Stimulated activated CD4-positive, alpha-beta T cell treated with anti-CD3 and anti-CD28 coated beads, Interleukin-4, amount 100 ng/mL, for 4 hours (primary cell): Measurements from ENCODE around the gene CDH4.
"Not testable (repeated sequence)": the region's sequence is repeated elsewhere in the genome, so short reads cannot be mapped to it uniquely, and the experiment has no call there.

Source experiments
- DNase-seq, 2 experiments: peaks; one replicate each; pipeline ENCODE4 v3.0.0-alpha.2; 2020

Gene CDH4

DNA sequence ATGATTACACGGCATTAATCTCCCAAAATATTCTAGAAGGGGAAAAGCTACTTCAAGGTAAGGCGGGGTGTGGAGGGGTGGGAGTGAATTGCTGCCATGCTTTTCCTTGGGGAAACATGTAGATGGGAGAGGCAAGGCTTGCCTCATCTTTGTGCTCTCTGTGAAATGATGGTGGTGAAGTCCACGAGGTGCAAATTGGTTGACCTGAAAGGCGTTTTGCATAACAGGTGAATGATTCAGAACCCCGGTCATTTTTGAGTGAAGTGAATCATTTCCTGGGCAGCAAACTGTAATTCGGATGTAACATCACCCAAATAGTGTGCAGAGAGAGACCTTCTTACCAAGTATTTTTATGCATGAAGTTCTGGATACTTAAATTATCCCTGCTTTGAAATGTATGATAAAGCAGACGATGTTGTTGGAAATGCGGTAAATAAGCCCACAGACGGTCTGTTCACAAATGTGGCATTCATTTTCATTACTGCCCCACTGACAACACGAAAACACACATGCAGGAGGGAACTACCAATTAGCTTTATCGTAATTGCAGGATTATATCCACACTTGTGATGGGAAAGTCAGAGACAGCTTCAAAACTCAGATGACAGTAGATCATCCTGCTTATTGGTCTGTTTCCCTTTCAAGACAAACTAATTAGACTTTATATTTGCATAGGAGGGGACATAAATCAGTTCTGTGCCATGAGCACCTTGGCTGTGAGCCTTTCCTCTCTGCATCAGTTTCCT lies 3.0 kb downstream of the CDH4 start:
- no peak for DNase-seq

DNA sequence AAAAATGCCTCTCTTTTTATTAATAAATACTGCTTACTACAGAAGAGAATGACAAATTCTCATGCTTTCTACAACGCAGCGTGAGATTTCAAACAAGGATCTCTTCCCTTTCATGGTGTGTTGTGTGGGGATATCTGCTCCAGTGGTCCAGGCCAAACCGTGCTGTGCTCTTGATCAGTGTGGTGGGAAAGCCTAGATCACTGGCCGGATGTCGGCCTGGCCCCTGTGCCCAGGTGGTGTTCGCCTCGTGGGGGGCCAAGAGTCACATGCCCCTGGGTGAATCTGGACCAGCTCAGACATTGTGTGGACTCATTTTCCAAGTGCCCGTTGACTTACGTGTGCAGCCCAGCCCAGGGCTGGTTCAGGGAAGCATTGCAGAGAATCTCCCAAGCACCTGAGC lies 4.3 kb downstream of the CDH4 start:
- DNase-seq = no peak

DNA sequence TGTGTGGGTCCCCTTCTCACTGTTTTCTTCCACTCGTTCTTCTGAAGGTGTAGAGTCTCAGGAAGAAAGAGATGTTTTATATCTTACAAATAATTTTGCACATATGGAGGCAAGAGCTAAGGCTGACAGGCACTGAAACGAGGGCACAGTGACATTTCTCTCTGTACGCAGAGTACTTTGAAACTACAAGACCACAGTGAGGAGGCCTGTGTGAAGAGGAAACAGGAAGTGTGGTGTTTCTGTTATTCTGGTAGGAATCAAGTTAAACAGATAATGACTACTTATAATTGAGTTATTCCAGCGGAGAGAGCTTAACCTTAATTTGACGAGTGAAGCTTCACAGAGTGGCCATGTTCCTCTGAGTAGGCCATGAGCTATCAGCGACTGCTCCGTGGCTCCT lies 4.8 kb downstream of the CDH4 start:
- DNase-seq = no peak

GRCh38 chr20:61257611-61258010 lies 5.5 kb downstream of the CDH4 start:
- DNase-seq = no peak

DNA sequence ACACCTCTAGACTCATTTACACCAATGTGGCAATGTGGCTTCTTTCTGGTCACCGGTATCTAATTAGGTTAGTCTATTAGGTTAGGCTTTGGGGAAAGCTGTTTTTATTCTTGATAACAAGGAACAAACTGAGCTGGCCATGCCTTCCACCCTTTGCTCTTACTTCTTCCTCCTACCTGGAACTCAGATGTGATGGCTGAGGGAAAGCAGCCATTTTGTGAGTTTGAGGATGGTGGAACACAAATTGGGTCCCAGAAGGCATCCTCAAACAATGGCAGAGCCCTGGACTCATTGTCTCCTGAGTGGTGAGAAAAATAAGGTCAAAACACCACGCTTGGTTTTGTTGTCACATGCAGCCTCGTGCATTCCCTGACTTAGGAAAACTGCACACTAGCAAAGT lies 7.7 kb downstream of the CDH4 start:
- DNase-seq = no peak

DNA sequence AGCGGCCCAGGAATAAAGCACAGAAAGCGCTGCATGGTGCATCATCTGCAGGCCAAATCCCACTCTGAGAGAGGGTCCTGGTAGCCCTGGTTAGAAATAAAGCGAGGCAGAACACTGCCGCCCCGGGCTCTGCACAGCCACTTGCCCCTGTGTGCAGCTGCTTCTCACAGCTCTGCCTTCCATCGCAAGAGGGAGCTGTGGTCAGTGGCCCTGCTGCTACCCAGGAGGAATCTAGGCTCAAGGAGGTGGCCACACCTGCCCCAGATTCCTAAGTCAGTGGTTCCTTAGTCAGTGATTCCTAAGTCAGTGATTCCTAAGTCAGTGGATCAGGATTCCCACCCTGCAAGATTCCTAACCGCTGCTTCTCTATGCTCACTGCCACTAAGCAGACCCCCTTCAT lies 8.8 kb downstream of the CDH4 start:
- DNase-seq = no peak

GRCh38 chr20:61262036-61262435 lies 10.0 kb downstream of the CDH4 start:
- no peak for DNase-seq

DNA sequence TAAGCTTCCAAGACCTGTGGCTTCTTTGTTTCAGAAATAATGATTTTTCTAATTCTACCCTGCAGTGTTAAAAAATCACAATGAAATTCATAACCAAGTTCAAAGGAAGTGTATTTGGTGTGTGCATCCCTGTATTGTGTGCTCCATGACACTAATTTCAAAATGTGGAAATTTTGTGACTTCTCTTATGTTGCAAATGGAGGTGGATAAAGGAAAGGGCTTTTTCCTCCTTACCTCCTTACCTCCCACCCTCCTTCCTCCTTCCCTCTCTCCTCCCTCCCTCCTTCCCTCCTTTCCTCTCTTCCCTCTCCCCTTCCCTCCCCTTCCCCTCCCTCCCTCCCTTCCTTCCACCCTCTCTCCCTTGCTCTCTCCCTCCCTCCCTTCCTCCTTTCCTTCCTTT lies 10.5 kb downstream of the CDH4 start:
- DNase-seq = no peak

- peak in 1 of 2 experiments; percentile 31 for DNase-seq
Measured at GRCh38 chr20:61263084-61263695, 11.1 kb downstream of the CDH4 start.

- no peak for DNase-seq
Measured at GRCh38 chr20:61263938-61264337, 11.9 kb downstream of the CDH4 start.

- DNase-seq = no peak
Measured at GRCh38 chr20:61267241-61267640, 15.2 kb downstream of the CDH4 start.

- no peak for DNase-seq
Measured at GRCh38 chr20:61268024-61268423, 16.0 kb downstream of the CDH4 start.

DNA sequence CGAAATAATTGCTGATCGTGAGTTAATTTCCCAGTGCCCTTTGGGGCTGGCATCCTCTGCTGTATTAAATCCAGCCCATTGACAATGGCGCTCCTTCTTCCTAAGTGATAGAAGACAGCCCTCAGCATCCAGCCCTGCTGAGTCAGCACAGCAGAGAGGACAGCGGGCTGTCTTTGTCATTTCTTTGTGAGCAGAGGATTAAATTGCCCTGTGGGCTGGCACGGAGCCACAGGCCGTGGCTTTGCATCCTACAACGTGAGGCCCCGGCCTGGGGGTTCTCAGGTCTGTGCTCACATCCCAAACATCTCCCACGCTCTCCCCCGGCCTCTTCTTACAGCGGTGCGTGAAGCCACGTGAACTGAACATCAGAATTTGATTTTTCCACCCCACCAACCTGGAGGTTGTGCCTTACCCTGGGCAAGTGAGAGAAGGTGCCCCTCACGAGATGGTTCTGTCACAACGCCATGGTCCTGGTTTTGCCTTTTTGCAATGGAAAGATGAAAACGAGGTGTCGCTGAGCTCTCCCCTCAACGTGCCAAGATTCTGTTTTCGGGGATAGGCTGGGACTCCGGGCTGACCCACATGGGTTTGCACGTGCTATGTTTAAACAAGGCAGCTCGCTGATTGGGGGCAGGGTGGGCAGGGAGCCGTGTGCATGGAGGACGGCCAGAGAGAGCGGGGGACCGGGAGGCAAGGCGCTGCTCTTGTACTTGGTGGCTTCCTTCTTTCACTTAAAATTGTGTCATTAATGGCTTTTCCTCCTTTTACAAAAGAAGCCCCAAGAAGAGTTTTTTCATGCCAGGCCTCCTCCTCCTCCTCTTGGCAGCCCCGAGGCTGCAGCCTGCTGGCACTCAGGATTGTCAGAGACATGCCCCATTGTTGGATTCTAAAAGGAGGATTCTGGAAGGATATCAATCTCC lies 19.5 kb downstream of the CDH4 start:
- DNase-seq = no peak

- not testable (repeated sequence) for DNase-seq
Measured at GRCh38 chr20:61273024-61273423, 21.0 kb downstream of the CDH4 start.

DNA sequence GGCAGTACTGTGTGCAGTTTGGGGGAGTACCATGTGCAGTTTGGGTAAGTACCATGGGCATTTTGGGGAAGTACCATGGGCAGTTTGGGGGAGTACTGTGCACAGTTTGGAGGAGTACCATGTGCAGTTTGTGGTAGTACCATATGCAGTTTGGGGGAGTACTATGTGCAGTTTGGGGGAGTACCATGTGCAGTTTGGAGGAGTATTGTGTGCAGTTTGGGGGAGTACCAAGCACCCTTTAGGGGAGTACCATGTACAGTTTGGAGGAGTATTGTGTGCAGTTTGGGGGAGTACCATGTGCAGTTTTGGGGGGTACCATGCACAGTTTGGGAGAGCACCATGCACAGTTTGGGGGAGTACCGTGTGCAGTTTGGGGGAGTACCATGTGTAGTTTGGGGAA lies 21.6 kb downstream of the CDH4 start:
- not testable (repeated sequence) for DNase-seq

- no peak for DNase-seq
Measured at GRCh38 chr20:61274326-61274725, 22.3 kb downstream of the CDH4 start.

- no peak for DNase-seq
Measured at GRCh38 chr20:61278296-61278695, 26.2 kb downstream of the CDH4 start.

DNA sequence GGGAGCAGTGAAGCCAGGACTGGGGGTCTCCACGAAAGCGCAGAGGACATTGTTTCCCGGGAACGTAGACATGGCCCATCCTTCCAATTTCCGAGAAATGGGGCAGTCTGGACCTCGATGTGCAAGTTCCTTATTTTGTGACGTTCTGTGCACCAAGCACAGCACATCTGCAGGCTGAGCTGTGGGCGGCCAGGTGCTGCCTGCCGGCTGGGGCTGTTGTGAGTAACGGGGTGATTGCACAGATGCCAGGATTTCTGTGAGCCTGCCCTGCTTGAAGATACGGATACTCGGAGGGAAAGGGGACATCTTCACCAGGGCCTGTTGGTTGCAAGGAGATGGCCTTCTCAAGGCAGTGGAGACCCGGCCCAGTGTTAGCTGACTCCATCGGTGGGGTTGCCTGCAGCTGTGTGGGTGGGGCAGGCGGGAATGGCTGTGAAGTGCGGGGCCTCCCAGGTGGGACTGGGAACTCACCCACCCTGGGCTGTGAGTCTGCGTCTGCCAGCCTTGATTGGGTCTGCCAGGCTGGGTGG lies 27.6 kb downstream of the CDH4 start:
- DNase-seq = no peak

- DNase-seq = no peak
Measured at GRCh38 chr20:61280217-61280980, 28.3 kb downstream of the CDH4 start.

DNA sequence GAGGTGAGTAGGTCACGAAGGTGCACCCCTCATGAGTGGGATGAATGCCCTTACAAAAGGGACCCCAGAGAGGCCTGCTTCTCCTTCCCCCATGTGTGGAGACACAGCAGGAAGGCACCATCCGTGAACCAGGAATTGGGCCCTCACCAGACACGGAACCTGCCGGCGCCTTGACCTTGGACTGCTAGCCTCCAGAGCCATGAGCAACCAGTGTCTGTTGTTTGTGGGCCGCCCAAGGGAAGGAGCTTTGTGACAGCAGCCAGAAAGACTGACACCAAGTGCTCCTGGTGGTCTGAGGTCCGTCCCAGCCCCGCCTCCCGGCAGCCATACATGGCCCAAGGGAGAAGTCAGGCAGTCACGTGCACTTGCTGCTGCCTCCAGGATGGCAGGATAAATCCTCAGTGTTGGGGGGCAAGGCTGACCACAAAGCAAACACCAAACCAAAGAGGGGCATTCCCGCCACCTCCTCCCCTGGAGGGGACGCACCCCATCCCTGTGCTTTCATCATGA lies 29.3 kb downstream of the CDH4 start:
- DNase-seq = no peak

GRCh38 chr20:61284752-61285151 lies 32.7 kb downstream of the CDH4 start:
- no peak for DNase-seq

- no peak for DNase-seq
Measured at GRCh38 chr20:61285152-61285645, 33.1 kb downstream of the CDH4 start.
